Endothelial cell of umbilical vein (primary cell): Measurements from ENCODE around the gene TPSG1.
"Not testable (repeated sequence)": the region's sequence is repeated elsewhere in the genome, so short reads cannot be mapped to it uniquely, and the experiment has no call there.

Experiments used
- CTCF ChIP-seq, 2 donors: IDR thresholded peaks; 1 replicate in 1 of 2; 2 replicates in 1 of 2; pipeline ENCODE4 v1.5.1; 2011; ENCODE audit warnings: low read length in 2 of 2, mild to moderate bottlenecking in 2 of 2, moderate library complexity in 2 of 2, control low read depth in 1 of 2, inconsistent platforms in 1 of 2, low read depth in 1 of 2; ENCODE audit not compliant: insufficient read depth in 1 of 2; ENCODE audit errors: extremely low read depth in 1 of 2
- EZH2 ChIP-seq: IDR thresholded peaks from 2 replicates; pipeline ENCODE4 v1.6.1; 2012; ENCODE audit warnings: borderline replicate concordance, low read depth, mild to moderate bottlenecking, moderate library complexity, low read length, inconsistent platforms; ENCODE audit not compliant: severe bottlenecking
- FOS ChIP-seq: IDR thresholded peaks from 2 replicates; pipeline ENCODE4 v1.6.1; 2011; ENCODE audit warnings: mild to moderate bottlenecking, low read length, moderate library complexity, borderline replicate concordance; ENCODE audit not compliant: insufficient read depth
- JUN ChIP-seq: IDR thresholded peaks from 2 replicates; pipeline ENCODE4 v1.6.1; 2011; ENCODE audit warnings: borderline replicate concordance, low read depth; ENCODE audit not compliant: insufficient read length, insufficient read depth
- MAX ChIP-seq: IDR thresholded peaks from 2 replicates; pipeline ENCODE4 v1.6.1; 2011; ENCODE audit not compliant: insufficient read depth, insufficient read length
- POLR2A ChIP-seq: IDR thresholded peaks from 2 replicates; pipeline ENCODE4 v1.6.1; 2012; ENCODE audit warnings: low read depth, mild to moderate bottlenecking, control low read depth, low read length
- POLR2AphosphoS5 ChIP-seq: IDR thresholded peaks from 2 replicates; pipeline ENCODE4 v1.6.1; 2012; ENCODE audit warnings: low read depth, mild to moderate bottlenecking, control low read depth, low read length, moderate library complexity; ENCODE audit not compliant: insufficient read depth

DNA sequence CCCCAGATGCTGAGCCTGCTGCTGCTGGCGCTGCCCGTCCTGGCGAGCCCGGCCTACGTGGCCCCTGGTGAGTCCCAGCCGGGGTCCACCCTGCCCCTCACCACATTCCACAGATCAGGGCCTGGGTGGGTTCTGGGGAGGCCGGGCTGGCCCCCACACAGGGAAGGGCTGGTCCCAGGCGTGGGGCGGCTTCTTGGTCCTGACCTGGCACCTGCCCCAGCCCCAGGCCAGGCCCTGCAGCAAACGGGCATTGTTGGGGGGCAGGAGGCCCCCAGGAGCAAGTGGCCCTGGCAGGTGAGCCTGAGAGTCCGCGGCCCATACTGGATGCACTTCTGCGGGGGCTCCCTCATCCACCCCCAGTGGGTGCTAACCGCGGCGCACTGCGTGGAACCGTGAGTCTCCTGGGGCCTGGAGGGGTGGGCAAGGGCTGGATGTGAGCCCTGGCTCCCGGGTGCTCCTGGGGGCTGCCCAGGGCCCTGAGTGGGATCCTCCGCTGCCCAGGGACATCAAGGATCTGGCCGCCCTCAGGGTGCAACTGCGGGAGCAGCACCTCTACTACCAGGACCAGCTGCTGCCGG is 31.3 kb upstream of the TPSG1 start:
- not testable (repeated sequence) for TF ChIP-seq POLR2A; CTCF (IDR thresholded peaks at IDR 0.05; ENCODE audit: extremely low read depth in 1 of 2, insufficient read depth in 1 of 2, low read depth in 1 of 2, low read length in 2 of 2); EZH2; MAX; POLR2AphosphoS5; JUN; FOS
